GM18858 (cell line): ENCODE data around the gene CDPF1.
"Not testable (repeated sequence)": the region's sequence is repeated elsewhere in the genome, so short reads cannot be mapped to it uniquely, and the experiment has no call there.

Experiments used
- ATAC-seq: cut with Tn5 transposase; IDR thresholded peaks from one replicate; pipeline ENCODE4 v1.9.1; 2021; ENCODE audit not compliant: unreplicated experiment

The CDPF1 gene

DNA sequence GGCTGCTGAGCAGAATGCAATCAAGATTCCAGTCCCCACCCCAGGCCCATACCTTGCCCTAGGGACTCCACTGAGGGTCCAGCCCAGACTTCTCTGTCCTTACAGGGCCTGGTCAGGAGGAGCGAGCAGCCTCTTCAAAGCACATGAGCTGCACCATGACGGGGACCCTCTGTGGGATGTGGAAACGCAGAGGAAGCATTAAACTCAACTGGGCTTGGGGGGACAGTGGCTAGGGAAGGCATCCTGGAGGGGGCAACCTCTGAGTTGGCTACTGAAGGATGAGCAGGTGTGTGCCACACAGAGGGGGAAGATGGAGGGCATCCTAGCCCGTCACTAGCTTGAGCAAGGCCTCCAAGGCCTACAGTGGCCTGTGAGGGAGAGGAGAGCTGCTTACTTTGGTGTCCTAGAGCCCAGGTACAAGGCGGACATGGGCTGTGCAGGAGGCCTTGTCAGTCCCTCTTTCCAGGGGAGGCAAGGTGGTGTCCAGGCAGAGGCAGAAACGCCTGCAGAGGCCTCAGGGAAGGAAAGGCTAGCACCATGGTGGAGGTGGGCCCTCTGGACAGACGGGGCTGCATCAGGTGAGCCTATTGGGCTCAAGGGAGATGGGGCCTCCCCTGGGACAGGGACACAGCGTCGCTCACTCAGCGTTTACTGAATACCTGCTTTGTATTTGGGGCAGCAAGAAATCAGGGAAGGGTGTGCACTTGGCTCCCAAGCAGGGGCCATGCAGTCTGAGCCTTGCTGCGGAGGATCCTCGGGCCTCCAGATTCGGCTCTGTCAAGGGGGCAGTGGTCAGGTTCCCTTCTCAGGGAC lies 32.0 kb upstream of the CDPF1 start:
- no peak for ATAC-seq

- no peak for ATAC-seq
These were observed 31.0 kb upstream of the CDPF1 start for GRCh38 chr22:46280999-46281623.

GRCh38 chr22:46280063-46280817 lies 30.1 kb upstream of the CDPF1 start:
- no peak for ATAC-seq

DNA sequence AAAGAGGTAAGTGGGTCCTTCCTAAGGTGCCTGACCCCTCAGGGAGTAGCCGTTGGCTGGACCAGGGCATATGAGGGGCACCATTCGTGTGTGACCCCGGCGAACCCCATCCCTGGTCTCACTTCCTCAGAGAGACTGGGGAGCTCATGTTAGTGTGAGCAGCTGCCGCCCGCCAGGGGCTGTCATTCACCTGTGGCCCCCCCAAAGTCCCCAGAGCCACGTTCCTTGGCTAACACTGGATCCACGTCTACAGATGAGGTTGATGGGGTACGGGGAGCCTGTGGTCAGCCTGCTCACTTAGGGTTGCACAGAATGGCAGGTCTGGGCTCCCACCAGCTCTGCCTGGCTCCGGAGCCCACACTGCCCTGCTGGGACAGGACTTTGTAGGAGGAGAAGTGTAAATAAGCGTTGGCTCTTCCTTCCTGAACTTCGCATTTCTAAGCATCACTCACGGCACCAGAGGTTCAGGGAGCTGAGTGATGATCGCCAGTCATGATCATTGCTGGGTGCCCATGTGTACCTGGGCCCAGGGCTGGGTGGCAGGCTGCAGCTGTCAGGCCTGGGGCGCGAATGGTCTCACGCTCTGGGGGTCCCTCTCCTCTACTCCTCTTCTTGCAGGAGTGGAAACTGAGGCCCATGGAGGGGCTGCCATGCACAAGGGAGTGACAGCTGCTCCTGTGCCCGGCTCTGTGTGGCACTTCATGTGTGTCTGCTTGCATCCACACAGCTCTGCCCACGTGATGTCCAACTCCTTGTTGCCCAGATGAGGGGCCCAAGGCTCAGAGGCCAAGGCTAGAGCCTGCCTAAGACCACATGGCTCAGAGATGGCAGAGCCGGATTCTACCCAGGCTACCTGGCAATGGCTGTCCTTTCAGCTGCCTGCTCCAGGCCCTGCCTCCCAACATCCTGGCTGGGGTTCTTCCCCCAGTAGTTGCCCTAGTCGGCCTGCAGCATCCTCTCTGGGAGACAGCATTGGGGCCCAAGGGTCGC lies 28.9 kb upstream of the CDPF1 start:
- no peak for ATAC-seq

DNA sequence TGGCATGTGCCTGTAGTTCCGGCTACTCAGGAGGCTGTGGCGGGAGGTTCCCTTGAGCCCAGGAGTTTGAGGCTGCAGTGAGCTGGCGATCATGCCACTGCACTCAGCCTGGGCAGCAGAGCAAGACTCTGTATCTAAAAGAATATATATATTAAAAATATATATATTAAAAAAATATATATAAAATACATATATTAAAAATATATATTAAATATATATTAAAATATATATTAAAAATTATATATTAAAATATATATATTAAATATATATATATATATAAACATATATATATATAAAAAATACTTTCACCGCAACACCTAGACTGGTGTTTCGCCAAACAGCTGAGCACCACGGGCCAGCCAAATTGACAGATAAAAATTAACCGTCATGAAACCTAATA lies 26.5 kb upstream of the CDPF1 start:
- no peak for ATAC-seq

DNA sequence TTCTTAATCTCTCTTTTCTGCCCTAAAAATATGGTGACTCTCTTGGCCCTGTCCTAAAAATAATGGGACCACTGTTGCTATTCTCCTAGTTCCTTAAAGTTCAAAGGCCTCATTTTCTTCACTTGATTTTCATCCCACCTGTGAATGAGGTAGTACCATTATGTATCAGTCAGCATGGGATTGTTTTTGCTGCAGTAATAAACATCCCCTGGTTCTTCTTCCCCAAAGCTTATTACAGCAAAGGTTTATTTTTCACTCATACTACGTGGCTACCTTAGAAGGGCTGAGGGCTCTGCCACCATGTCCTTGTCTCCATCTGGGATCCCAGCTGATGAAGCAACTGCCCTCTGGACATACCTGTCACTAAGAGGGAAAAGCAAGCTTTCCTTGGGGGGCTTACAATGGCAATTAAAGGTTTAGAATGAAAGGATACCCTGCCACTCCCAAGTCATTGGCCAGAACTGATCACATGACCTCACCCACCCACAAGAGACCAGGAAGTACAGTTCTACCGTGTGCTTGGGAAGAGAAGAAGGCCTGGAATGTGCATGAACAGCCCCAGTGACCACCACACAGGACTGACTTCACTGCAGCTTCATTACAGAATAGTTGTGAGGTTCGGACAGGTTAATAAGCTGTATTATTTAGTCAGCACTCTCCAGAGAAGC lies 25.5 kb upstream of the CDPF1 start:
- ATAC-seq: no peak

GRCh38 chr22:46274381-46274780 lies 24.3 kb upstream of the CDPF1 start:
- ATAC-seq: no peak

- ATAC-seq: no peak
These were observed 23.5 kb upstream of the CDPF1 start for GRCh38 chr22:46273432-46274148.

- no peak for ATAC-seq
These were observed 22.8 kb upstream of the CDPF1 start for GRCh38 chr22:46272762-46273431.

DNA sequence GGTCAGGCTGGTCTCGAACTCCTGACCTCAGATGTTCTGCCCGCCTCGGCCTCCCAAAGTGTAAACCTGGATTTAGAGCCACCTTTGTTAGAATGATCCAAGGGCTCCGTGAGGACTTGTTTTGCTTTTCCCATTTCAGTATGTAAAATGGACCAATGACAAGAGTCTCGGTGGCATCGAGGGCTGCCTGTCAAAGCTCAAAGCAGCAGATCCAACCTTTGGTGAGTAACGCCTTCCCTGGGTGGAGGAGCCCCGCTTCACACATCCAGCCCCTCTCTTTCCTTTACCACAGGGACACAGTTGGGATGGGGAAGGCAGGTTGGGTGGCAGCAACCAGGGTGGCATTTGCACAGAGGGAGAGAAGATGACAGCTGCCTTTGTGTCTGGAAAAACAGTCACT lies 22.1 kb upstream of the CDPF1 start:
- no peak for ATAC-seq

DNA sequence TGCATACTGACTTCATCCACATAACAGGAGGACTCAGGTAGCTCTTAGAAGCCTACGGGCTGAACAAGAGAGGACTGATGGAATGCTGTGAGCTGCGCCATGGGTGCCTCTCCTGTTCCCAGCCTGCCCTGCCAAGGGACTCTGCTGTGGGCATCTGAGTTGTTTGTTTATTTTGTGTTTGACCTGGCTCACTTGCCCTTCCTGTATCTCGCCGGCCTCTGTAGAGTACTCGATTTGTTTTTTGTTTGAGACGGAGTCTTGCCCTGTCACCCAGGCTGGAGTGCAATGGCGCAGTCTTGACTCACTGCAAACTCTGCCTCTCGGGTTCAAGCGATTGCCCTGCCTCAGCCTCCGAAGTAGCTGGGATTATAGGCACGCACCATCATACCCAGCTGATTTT lies 19.5 kb upstream of the CDPF1 start:
- no peak for ATAC-seq

- ATAC-seq: no peak
These were observed 17.6 kb upstream of the CDPF1 start, which contains the start of gene TTC38 for GRCh38 chr22:46267431-46268279. Gene TTC38, plus strand, starts transcription at chr22:46268008. Its CDS starts 32 bp downstream, at chr22:46268040.

DNA sequence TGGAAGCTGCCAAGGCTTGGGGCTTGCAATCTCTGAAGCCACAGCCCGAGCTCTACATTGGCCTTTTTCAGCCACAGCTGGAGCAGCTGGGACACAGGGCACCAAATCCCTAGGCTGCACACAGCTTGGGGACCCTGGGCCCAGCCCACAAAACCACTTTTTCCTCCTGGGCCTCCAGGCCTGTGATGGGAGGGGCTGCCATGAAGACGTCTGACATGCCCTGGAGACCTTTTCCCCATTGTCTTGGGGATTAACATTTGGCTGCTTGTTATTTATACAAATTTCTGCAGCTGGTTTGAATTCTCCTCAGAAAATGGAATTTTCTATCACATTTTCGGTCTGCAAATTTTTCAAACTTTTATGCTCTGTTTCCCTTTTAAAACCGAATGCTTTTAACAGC lies 15.5 kb upstream of the CDPF1 start:
- not testable (repeated sequence) for ATAC-seq

GRCh38 chr22:46264520-46264919 lies 14.4 kb upstream of the CDPF1 start:
- not testable (repeated sequence) for ATAC-seq

DNA sequence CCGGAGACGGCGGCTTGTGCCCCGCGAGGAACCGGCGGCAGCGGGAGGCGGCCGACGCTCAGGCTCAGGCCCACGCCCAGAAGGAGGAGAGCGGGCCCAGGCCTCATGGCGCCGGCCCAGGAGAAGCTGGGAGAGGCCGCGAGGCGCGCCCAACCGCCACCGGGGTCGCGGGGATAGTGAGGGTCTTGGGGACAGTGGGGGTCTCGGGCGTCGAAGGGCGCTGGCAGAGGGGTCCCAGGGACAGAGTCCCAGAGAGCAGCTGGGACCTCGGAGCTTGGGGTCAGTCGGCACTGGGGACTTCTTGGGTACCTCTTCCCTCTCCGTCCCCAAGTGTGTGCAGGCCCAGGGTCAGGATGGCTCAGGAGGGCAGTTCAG lies 13.1 kb upstream of the CDPF1 start, which contains the start of gene PKDREJ:
PKDREJ (minus strand) TSS at position 128 of the 375 bp plus-strand sequence; CDS start at position 107, 21 bp downstream.
- no peak for ATAC-seq

GRCh38 chr22:46262449-46263215 lies 12.5 kb upstream of the CDPF1 start:
- ATAC-seq: no peak

GRCh38 chr22:46260038-46260437 lies 9.9 kb upstream of the CDPF1 start:
- ATAC-seq: no peak
